Cerebellar nuclear complex (tissue), 1 donor: ENCODE results near the gene ASTN2.

Experiments used
- DNase-seq, 2 experiments: peaks; one replicate each; lab custom pipeline; 2025; lab: John Stamatoyannopoulos, UW

ASTN2 gene

GRCh38 chr9:117178596-117179375 is 236.1 kb downstream of the ASTN2 start:
- peak in 1 of 2 experiments; percentile 19 for DNase-seq

- DNase-seq = no peak
Observed at GRCh38 chr9:117170567-117170966, 244.3 kb downstream of the ASTN2 start.

GRCh38 chr9:117169089-117169621 is 245.7 kb downstream of the ASTN2 start:
- no peak for DNase-seq

GRCh38 chr9:117164512-117164911 is 250.3 kb downstream of the ASTN2 start:
- no peak for DNase-seq

GRCh38 chr9:117160254-117160653 is 254.6 kb downstream of the ASTN2 start:
- DNase-seq = no peak

- DNase-seq = peak; percentile 21 to 51
Observed at GRCh38 chr9:117156771-117157535, 257.9 kb downstream of the ASTN2 start.

- DNase-seq = no peak
Observed at GRCh38 chr9:117156144-117156688, 258.6 kb downstream of the ASTN2 start.

- DNase-seq = no peak
Observed at GRCh38 chr9:117153021-117153420, 261.8 kb downstream of the ASTN2 start.

GRCh38 chr9:117151716-117152115 is 263.1 kb downstream of the ASTN2 start:
- no peak for DNase-seq

- DNase-seq = peak in 1 of 2 experiments; percentile 18
Observed at GRCh38 chr9:117149996-117150395, 264.9 kb downstream of the ASTN2 start.

GRCh38 chr9:117145811-117146490 is 268.9 kb downstream of the ASTN2 start:
- peak; percentile 47 to 67 for DNase-seq

GRCh38 chr9:117145081-117145480 is 269.8 kb downstream of the ASTN2 start:
- DNase-seq = no peak

GRCh38 chr9:117138231-117138630 is 276.6 kb downstream of the ASTN2 start:
- DNase-seq = peak in 1 of 2 experiments; percentile 23

GRCh38 chr9:117136461-117136860 is 278.4 kb downstream of the ASTN2 start:
- peak in 1 of 2 experiments; percentile 27 for DNase-seq

- no peak for DNase-seq
Observed at GRCh38 chr9:117135501-117136098, 279.3 kb downstream of the ASTN2 start.

- DNase-seq = no peak
Observed at GRCh38 chr9:117134826-117135500, 279.9 kb downstream of the ASTN2 start.

- no peak for DNase-seq
Observed at GRCh38 chr9:117126871-117127270, 288.0 kb downstream of the ASTN2 start.

GRCh38 chr9:117125531-117125930 is 289.3 kb downstream of the ASTN2 start:
- DNase-seq = no peak

- no peak for DNase-seq
Observed at GRCh38 chr9:117123729-117124128, 291.1 kb downstream of the ASTN2 start.

- no peak for DNase-seq
Observed at GRCh38 chr9:117122953-117123352, 291.9 kb downstream of the ASTN2 start.

- DNase-seq = no peak
Observed at GRCh38 chr9:117122102-117122501, 292.8 kb downstream of the ASTN2 start.
